ENCODE measurements around the gene PPP3CB. TPM values are rescaled to one million over a fixed set of nuclear protein-coding genes. Genes with fewer than 3 reads are reported as not detected.

Gene PPP3CB
- total RNA-seq, 1 experiment from 2014 or later: 34.0 TPM

- intact Hi-C loops (cut with micrococcal nuclease; ENCODE audit: unreplicated experiment): no loop called here
- Histone ChIP-seq H3K4me3 (no peak overlapping the region), H4K20me1 (ENCODE audit: insufficient read depth) (no peaks in the 10 kb centered on the region), H3K4me1 (replicated peaks; ENCODE audit: insufficient read depth) (no peaks in the 10 kb centered on the region), H3K9me3 (ENCODE audit: insufficient read depth, low read depth) (no peaks in the 10 kb centered on the region), H3K27ac (no peak overlapping the region), H3K27me3 (ENCODE audit: insufficient read depth, low read depth) (no peaks in the 10 kb centered on the region), H3K9me2 (ENCODE audit: insufficient read depth) (no peaks in the 10 kb centered on the region), H2AFZ (no peak overlapping the region), H3K79me2 (ENCODE audit: low read depth) (no peaks in the 10 kb centered on the region), H3K4me2 (no peak overlapping the region), H3F3A (ENCODE audit: insufficient read depth, low read depth) (no peaks in the 10 kb centered on the region), H3K36me3 (ENCODE audit: low read depth) (no peaks in the 10 kb centered on the region)
- ChIA-PET CTCF (no interaction called here), POLR2A (ENCODE audit: unreplicated experiment) (no interaction called here)
- TF ChIP-seq CTCF (conservative IDR thresholded peaks at IDR 0.05): no peak
- TF ChIP-seq EZH2 (IDR thresholded peaks at IDR 0.05; ENCODE audit: low read depth): no peak
- DNase-seq: no peak
- no TSS peak for BruUV-seq (replicated peaks)
Observed at GRCh38 chr10:73512207-73512743, 16.5 kb upstream of the PPP3CB start.

DNA sequence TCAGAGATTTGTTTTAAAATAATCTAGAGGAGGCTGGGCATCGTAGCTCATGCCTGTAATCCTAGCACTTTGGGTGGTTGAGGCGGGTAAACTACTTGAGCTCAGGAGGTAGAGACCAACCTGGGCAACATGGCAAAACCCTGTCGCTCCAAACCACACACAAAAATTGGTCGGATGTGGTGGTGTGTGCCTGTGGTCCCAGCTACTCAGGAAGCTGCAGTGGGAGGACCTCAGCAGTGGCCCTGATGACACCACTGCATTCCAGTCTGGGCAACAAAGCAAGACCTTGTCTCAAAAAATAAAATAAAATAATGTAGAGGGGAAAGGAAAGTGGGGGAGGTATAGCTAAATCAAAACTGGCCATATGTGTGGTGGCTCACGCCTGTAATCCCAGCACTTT, 13.9 kb upstream of the PPP3CB start:
- intact Hi-C loops (cut with micrococcal nuclease; ENCODE audit: unreplicated experiment): no loop called here
- ChIA-PET POLR2A (ENCODE audit: unreplicated experiment) (interaction anchor here (0.6 to 1.1 kb wide), 3 partner anchors 14 to 1857 kb away, joined by 3 to 7 read pairs (median 4); no protein-coding TSS in a partner anchor), CTCF (no interaction called here)
- BruUV-seq (replicated peaks): no TSS peak
- no peaks in the 10 kb centered on the region for H4K20me1 ChIP-seq (ENCODE audit: insufficient read depth)
- TF ChIP-seq EZH2 (IDR thresholded peaks at IDR 0.05; ENCODE audit: low read depth) (no peak), CTCF (conservative IDR thresholded peaks at IDR 0.05) (no peak)
- H3K27me3 ChIP-seq (ENCODE audit: insufficient read depth, low read depth): no peaks in the 10 kb centered on the region
- H3F3A ChIP-seq (ENCODE audit: insufficient read depth, low read depth): 0 out of 2 replicates have a peak, but pooled peaks cover 5% of the 10 kb centered on the region
- no peaks in the 10 kb centered on the region for H3K79me2 ChIP-seq (ENCODE audit: low read depth)
- H3K4me3 ChIP-seq: no peak overlapping the region
- H3K4me1 ChIP-seq (replicated peaks; ENCODE audit: insufficient read depth): no peaks in the 10 kb centered on the region
- H2AFZ ChIP-seq: no peak overlapping the region
- no peak overlapping the region for H3K4me2 ChIP-seq
- H3K9me3 ChIP-seq (ENCODE audit: insufficient read depth, low read depth): no peaks in the 10 kb centered on the region
- no peak for DNase-seq
- H3K27ac ChIP-seq: no peak overlapping the region
- no peaks in the 10 kb centered on the region for H3K36me3 ChIP-seq (ENCODE audit: low read depth)
- no peaks in the 10 kb centered on the region for H3K9me2 ChIP-seq (ENCODE audit: insufficient read depth)

GRCh38 chr10:73506491-73506890, 10.7 kb upstream of the PPP3CB start:
- no peaks in the 10 kb centered on the region for H3K4me1 ChIP-seq (replicated peaks; ENCODE audit: insufficient read depth)
- BruUV-seq (replicated peaks): no TSS peak

More at GRCh38 chr10:73506491-73506890, 10.7 kb upstream of the PPP3CB start:
- Histone ChIP-seq H3K9me2 (ENCODE audit: insufficient read depth) (no peaks in the 10 kb centered on the region), H3K27ac (no peak overlapping the region), H3K36me3 (ENCODE audit: low read depth) (no peaks in the 10 kb centered on the region; the same call in 1 of the 2 replicates), H3K4me2 (no peak overlapping the region), H4K20me1 (ENCODE audit: insufficient read depth) (no peaks in the 10 kb centered on the region), H3K9me3 (ENCODE audit: insufficient read depth, low read depth) (no peaks in the 10 kb centered on the region), H3F3A (ENCODE audit: insufficient read depth, low read depth) (peaks cover 10% of the 10 kb centered on the region; the same call in 1 of the 2 replicates), H3K79me2 (ENCODE audit: low read depth) (no peaks in the 10 kb centered on the region), H3K4me3 (no peak overlapping the region), H2AFZ (no peak overlapping the region), H3K27me3 (ENCODE audit: insufficient read depth, low read depth) (no peaks in the 10 kb centered on the region)
- POLR2A ChIA-PET (ENCODE audit: unreplicated experiment): interaction anchor here (0.7 kb wide), 1 partner anchor 260 kb away, joined by 3 read pairs; no protein-coding TSS in a partner anchor
- intact Hi-C loops (cut with micrococcal nuclease; ENCODE audit: unreplicated experiment): no loop called here
- no peak for TF ChIP-seq CTCF (conservative IDR thresholded peaks at IDR 0.05)
- no peak for TF ChIP-seq EZH2 (IDR thresholded peaks at IDR 0.05; ENCODE audit: low read depth)
- CTCF ChIA-PET: no interaction called here
- DNase-seq: no peak

All from PC-9 (cell line).